Prostate gland (tissue), 2 donors: ENCODE measurements around the gene CORO7. TPM values are rescaled to one million over a fixed set of nuclear protein-coding genes. Genes with fewer than 3 reads are reported as not detected.

Source experiments
- DNase-seq: peaks from one replicate; pipeline ENCODE4 v3.0.0-alpha.2; 2019; ENCODE audit warnings: low spot score
- H3K27ac ChIP-seq, 2 donors: fragments of 200-600 bp; sonication (generic); 2 replicates each; pipeline ENCODE4 v1.5.1; 2017 to 2019
- H3K27me3 ChIP-seq: fragments of 200-600 bp; sonication (generic); replicated peaks from 2 replicates; pipeline ENCODE4 v1.5.1; 2019; ENCODE audit not compliant: insufficient read depth
- H3K36me3 ChIP-seq, 2 donors: fragments of 200-600 bp; sonication (generic); 1 replicate in 1 of 2; 2 replicates in 1 of 2; pipeline versions ENCODE4 v1.5.1 to v1.8.1; 2017 to 2019
- H3K4me1 ChIP-seq: fragments of 200-600 bp; sonication (generic); replicated peaks from 2 replicates; pipeline ENCODE4 v1.5.1; 2019
- H3K4me3 ChIP-seq, 2 donors: fragments of 200-600 bp; sonication (generic); 2 replicates each; pipeline ENCODE4 v1.5.1; 2017 to 2019
- H3K9me3 ChIP-seq: fragments of 200-600 bp; sonication (generic); 2 replicates; pipeline ENCODE4 v1.5.1; 2017
- CTCF ChIP-seq, 4 experiments: fragments of 200-600 bp in 2 of 4; fragments of 450-650 bp in 2 of 4; sonication (generic) in 2 of 4; IDR thresholded peaks; 1 replicate in 3 of 4; 2 replicates in 1 of 4; pipeline ENCODE4 v1.5.1; 2016 to 2019; ENCODE audit warnings: antibody characterized with exemption in 4 of 4, mild to moderate bottlenecking in 2 of 4, moderate library complexity in 2 of 4
- POLR2A ChIP-seq: fragments of 450-650 bp; IDR thresholded peaks from one replicate; pipeline ENCODE4 v1.6.1; 2016; ENCODE audit warnings: antibody characterized with exemption, mild to moderate bottlenecking
- POLR2AphosphoS5 ChIP-seq: sonication (generic); formaldehyde crosslinking; IDR thresholded peaks from one replicate; pipeline ENCODE4 v1.6.1; 2017; ENCODE audit warnings: antibody characterized with exemption
- WGBS: methylation state at CpG from one replicate; pipeline ENCODE4 v1.1.5; 2018; 5-methylcytosine and 5-hydroxymethylcytosine counted together
- intact Hi-C: fragments of 100-400 bp; cut with DNase I; formaldehyde crosslinking; loops from one replicate; pipeline ENCODE4 v1.14.2; 2022
- total RNA-seq, 2 donors: library from RNA; depleted of rRNA; stranded (reverse); fragments of >200 nt; gene quantifications; one replicate each; pipeline ENCODE4 v1.1.0, GENCODE V29; 2016

CORO7 gene
- total RNA-seq, 2 donors from 2014 or later: 24.1 to 122 TPM

GRCh38 chr16:4375717-4376116 is 40.7 kb downstream of the CORO7 start:
- intact Hi-C loops: no loop called here

GRCh38 chr16:4373909-4374742 is 42.3 kb downstream of the CORO7 start:
- DNase-seq: peak; percentile 70
- peak overlapping the region; percentile 74 to 76 for H3K27ac ChIP-seq
- peaks cover 38% of the 10 kb centered on the region for H3K4me1 ChIP-seq
- no peaks in the 10 kb centered on the region for H3K36me3 ChIP-seq
- H3K9me3 ChIP-seq: no peaks in the 10 kb centered on the region
- intact Hi-C loops: no loop called here
- TF ChIP-seq POLR2A (no peak), POLR2AphosphoS5 (peak; percentile 58), CTCF (IDR thresholded peaks at IDR 0.05) (no peak)
- peak overlapping the region; percentile 72 to 82 for H3K4me3 ChIP-seq
- no peaks in the 10 kb centered on the region for H3K27me3 ChIP-seq
- 20% methylated on average over 20 of the region's 30 CpGs for WGBS

More at GRCh38 chr16:4375717-4376116, 40.7 kb downstream of the CORO7 start:
- no peaks in the 10 kb centered on the region for H3K36me3 ChIP-seq
- TF ChIP-seq POLR2AphosphoS5 (no peak), CTCF (IDR thresholded peaks at IDR 0.05) (no peak), POLR2A (no peak)
- no peaks in the 10 kb centered on the region for H3K27me3 ChIP-seq
- H3K4me1 ChIP-seq: peaks cover 38% of the 10 kb centered on the region
- no peak overlapping the region for H3K4me3 ChIP-seq
- peak overlapping the region; percentile 51 to 81 for H3K27ac ChIP-seq
- 80% methylated on average over 14 of the region's 15 CpGs for WGBS
- DNase-seq: no peak
- H3K9me3 ChIP-seq: no peaks in the 10 kb centered on the region

GRCh38 chr16:4373356-4373908 is 43.0 kb downstream of the CORO7 start:
- intact Hi-C loops: no loop called here
- no peaks in the 10 kb centered on the region for H3K27me3 ChIP-seq
- no peaks in the 10 kb centered on the region for H3K36me3 ChIP-seq
- peak overlapping the region; percentile 74 to 76 for H3K27ac ChIP-seq
- H3K4me3 ChIP-seq: peak overlapping the region; percentile 72 to 82
- DNase-seq: no peak
- TF ChIP-seq CTCF (IDR thresholded peaks at IDR 0.05) (no peak), POLR2AphosphoS5 (no peak), POLR2A (no peak)
- 12% methylated on average over 9 of the region's 9 CpGs for WGBS
- H3K9me3 ChIP-seq: no peaks in the 10 kb centered on the region
- H3K4me1 ChIP-seq: peaks cover 42% of the 10 kb centered on the region

GRCh38 chr16:4372578-4373355 is 43.6 kb downstream of the CORO7 start:
- peak overlapping the region; percentile 74 to 76 for H3K27ac ChIP-seq
- H3K27me3 ChIP-seq: no peaks in the 10 kb centered on the region
- peak overlapping the region; percentile 72 to 82 for H3K4me3 ChIP-seq
- intact Hi-C loops: no loop called here
- H3K9me3 ChIP-seq: no peaks in the 10 kb centered on the region
- H3K36me3 ChIP-seq: no peaks in the 10 kb centered on the region
- no peak for DNase-seq
- WGBS: 39% methylated on average over 9 of the region's 10 CpGs
- peaks cover 42% of the 10 kb centered on the region for H3K4me1 ChIP-seq
- TF ChIP-seq POLR2A (no peak), POLR2AphosphoS5 (no peak), CTCF (IDR thresholded peaks at IDR 0.05) (no peak)
